ENCODE measurements around the gene WDR55.
"Not testable (repeated sequence)": the region's sequence is repeated elsewhere in the genome, so short reads cannot be mapped to it uniquely, and the experiment has no call there.

DNA sequence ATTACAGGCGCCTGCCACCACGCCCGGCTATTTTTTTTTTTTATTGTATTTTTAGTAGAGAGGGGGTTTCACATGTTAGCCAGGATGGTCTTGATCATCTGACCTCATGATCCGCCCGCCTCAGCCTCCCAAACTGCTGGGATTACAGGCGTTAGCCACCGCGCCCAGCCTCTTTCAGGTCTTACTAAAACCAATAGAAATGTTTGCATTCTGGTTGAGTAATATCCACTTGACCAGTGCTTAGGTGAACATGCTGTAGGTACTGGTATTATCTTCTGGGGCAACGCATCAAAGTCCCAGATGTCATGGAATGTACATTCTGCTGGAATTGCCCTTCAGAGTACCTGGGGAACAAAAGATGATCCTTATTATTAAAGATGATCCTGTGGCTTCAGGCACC lies 44.1 kb downstream of the WDR55 start:
- not testable (repeated sequence) for TF ChIP-seq CBX2 (IDR thresholded peaks at IDR 0.05; ENCODE audit: borderline replicate concordance, low read depth); RAD21 (conservative IDR thresholded peaks at IDR 0.05 in 1 of 2, IDR thresholded peaks at IDR 0.05 in 1 of 2); POLR2A (IDR thresholded peaks at IDR 0.05; ENCODE audit: low read length); FOXS1 (CRISPR knock-in tag; IDR thresholded peaks at IDR 0.05); CHD4 (IDR thresholded peaks at IDR 0.05; ENCODE audit: borderline replicate concordance); RFX5 (IDR thresholded peaks at IDR 0.05); EP300 (IDR thresholded peaks at IDR 0.05); RNF2 (IDR thresholded peaks at IDR 0.05; ENCODE audit: borderline replicate concordance, low read depth)
- TF ChIP-seq, protein P1, sequence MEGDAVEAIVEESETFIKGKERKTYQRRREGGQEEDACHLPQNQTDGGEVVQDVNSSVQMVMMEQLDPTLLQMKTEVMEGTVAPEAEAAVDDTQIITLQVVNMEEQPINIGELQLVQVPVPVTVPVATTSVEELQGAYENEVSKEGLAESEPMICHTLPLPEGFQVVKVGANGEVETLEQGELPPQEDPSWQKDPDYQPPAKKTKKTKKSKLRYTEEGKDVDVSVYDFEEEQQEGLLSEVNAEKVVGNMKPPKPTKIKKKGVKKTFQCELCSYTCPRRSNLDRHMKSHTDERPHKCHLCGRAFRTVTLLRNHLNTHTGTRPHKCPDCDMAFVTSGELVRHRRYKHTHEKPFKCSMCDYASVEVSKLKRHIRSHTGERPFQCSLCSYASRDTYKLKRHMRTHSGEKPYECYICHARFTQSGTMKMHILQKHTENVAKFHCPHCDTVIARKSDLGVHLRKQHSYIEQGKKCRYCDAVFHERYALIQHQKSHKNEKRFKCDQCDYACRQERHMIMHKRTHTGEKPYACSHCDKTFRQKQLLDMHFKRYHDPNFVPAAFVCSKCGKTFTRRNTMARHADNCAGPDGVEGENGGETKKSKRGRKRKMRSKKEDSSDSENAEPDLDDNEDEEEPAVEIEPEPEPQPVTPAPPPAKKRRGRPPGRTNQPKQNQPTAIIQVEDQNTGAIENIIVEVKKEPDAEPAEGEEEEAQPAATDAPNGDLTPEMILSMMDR (IDR thresholded peaks at IDR 0.05), result not testable (repeated sequence)
- TF ChIP-seq, protein P2, sequence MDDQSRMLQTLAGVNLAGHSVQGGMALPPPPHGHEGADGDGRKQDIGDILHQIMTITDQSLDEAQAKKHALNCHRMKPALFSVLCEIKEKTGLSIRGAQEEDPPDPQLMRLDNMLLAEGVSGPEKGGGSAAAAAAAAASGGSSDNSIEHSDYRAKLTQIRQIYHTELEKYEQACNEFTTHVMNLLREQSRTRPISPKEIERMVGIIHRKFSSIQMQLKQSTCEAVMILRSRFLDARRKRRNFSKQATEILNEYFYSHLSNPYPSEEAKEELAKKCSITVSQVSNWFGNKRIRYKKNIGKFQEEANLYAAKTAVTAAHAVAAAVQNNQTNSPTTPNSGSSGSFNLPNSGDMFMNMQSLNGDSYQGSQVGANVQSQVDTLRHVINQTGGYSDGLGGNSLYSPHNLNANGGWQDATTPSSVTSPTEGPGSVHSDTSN (IDR thresholded peaks at IDR 0.05), result not testable (repeated sequence)
